Mesodermal cell (in vitro differentiated cells): ENCODE results near the gene MACF1.

Experiments used
- H3K27ac ChIP-seq: 2 replicates; pipeline ENCODE4 v1.7.0; 2013; ENCODE audit warnings: mild to moderate bottlenecking, low read depth, low read length, moderate library complexity; ENCODE audit not compliant: severe bottlenecking
- H3K36me3 ChIP-seq: 2 replicates; pipeline ENCODE4 v1.7.1; 2013; ENCODE audit warnings: mild to moderate bottlenecking, low read length, moderate library complexity; ENCODE audit not compliant: control insufficient read depth, insufficient read depth
- H3K4me1 ChIP-seq: one replicate; pipeline ENCODE4 v1.7.1; 2013; ENCODE audit warnings: mild to moderate bottlenecking, low read length; ENCODE audit not compliant: insufficient read depth, control insufficient read depth, poor library complexity, severe bottlenecking
- H3K4me3 ChIP-seq: 2 replicates; pipeline ENCODE4 v1.7.0; 2013; ENCODE audit warnings: low read length, control low read depth, mild to moderate bottlenecking; ENCODE audit not compliant: insufficient read depth, poor library complexity, severe bottlenecking; ENCODE audit errors: extremely low read depth
- H3K9me3 ChIP-seq: 2 replicates; pipeline ENCODE4 v1.7.1; 2013; ENCODE audit warnings: mild to moderate bottlenecking, low read length, moderate library complexity; ENCODE audit not compliant: control insufficient read depth
- WGBS, 2 experiments: methylation state at CpG; one replicate each; pipeline ENCODE4 v1.1.5; 2013; ENCODE audit warnings: missing lambda C conversion rate in 2 of 2; ENCODE audit not compliant: insufficient coverage in 2 of 2; 5-methylcytosine and 5-hydroxymethylcytosine counted together

Gene MACF1

GRCh38 chr1:39422614-39423013 lies 218.1 kb downstream of the MACF1 start:
- H3K36me3 ChIP-seq, result peaks cover 88% of the 10 kb centered on the region
- H3K4me3 ChIP-seq, result no peak overlapping the region
- H3K27ac ChIP-seq, result no peak overlapping the region
- H3K9me3 ChIP-seq, result no peaks in the 10 kb centered on the region
- WGBS, 2 experiments, result 98 to 100% methylated on average over 2 to 4 of the region's 4 CpGs
- no peaks in the 10 kb centered on the region for H3K4me1 ChIP-seq

GRCh38 chr1:39425151-39425550 lies 220.7 kb downstream of the MACF1 start:
- Histone ChIP-seq H3K4me1 (peaks cover 6% of the 10 kb centered on the region), H3K36me3 (peaks cover 88% of the 10 kb centered on the region), H3K4me3 (no peak overlapping the region), H3K27ac (no peak overlapping the region), H3K9me3 (no peaks in the 10 kb centered on the region)
- WGBS, 2 experiments, result 100% methylated on average over 1 of the region's 3 CpGs

GRCh38 chr1:39425634-39426033 lies 221.1 kb downstream of the MACF1 start:
- H3K4me1 ChIP-seq, result peaks cover 6% of the 10 kb centered on the region
- H3K27ac ChIP-seq, result no peak overlapping the region
- H3K9me3 ChIP-seq, result no peaks in the 10 kb centered on the region
- peaks cover 88% of the 10 kb centered on the region for H3K36me3 ChIP-seq
- no peak overlapping the region for H3K4me3 ChIP-seq

- H3K36me3 ChIP-seq, result peaks cover 88% of the 10 kb centered on the region
- no peak overlapping the region for H3K27ac ChIP-seq
- WGBS, 2 experiments, result 100% methylated on average over 1 of the region's 1 CpG; no CpG with 5 or more reads in 1 of the 2 experiments
- no peak overlapping the region for H3K4me3 ChIP-seq
- H3K9me3 ChIP-seq, result no peaks in the 10 kb centered on the region
- H3K4me1 ChIP-seq, result peaks cover 6% of the 10 kb centered on the region
These were observed 221.9 kb downstream of the MACF1 start for GRCh38 chr1:39426346-39426745.

GRCh38 chr1:39427374-39427773 lies 222.9 kb downstream of the MACF1 start:
- WGBS, 2 experiments, result 100% methylated on average over 1 of the region's 1 CpG
- no peaks in the 10 kb centered on the region for H3K9me3 ChIP-seq
- no peak overlapping the region for H3K4me3 ChIP-seq
- no peak overlapping the region for H3K27ac ChIP-seq
- peaks cover 6% of the 10 kb centered on the region for H3K4me1 ChIP-seq
- H3K36me3 ChIP-seq, result peaks cover 88% of the 10 kb centered on the region

GRCh38 chr1:39427912-39428311 lies 223.4 kb downstream of the MACF1 start:
- Histone ChIP-seq H3K9me3 (no peaks in the 10 kb centered on the region), H3K4me1 (peaks cover 6% of the 10 kb centered on the region), H3K27ac (no peak overlapping the region), H3K36me3 (peaks cover 86% of the 10 kb centered on the region), H3K4me3 (no peak overlapping the region)
- WGBS, 2 experiments, result 86 to 94% methylated on average over 4 of the region's 4 CpGs

- Histone ChIP-seq H3K36me3 (peaks cover 92% of the 10 kb centered on the region), H3K9me3 (no peaks in the 10 kb centered on the region), H3K4me3 (no peak overlapping the region), H3K27ac (no peak overlapping the region), H3K4me1 (peaks cover 6% of the 10 kb centered on the region)
- WGBS, 2 experiments, result no CpG with 5 or more reads among the region's 5 CpGs
These were observed 227.4 kb downstream of the MACF1 start for GRCh38 chr1:39431927-39432326.

GRCh38 chr1:39434797-39435395 lies 230.4 kb downstream of the MACF1 start:
- peak overlapping the region; percentile 18 for H3K27ac ChIP-seq
- H3K4me3 ChIP-seq, result no peak overlapping the region
- H3K4me1 ChIP-seq, result no peaks in the 10 kb centered on the region
- H3K36me3 ChIP-seq, result peaks cover 95% of the 10 kb centered on the region
- no peaks in the 10 kb centered on the region for H3K9me3 ChIP-seq
- 86 to 96% methylated on average over 1 to 2 of the region's 3 CpGs for whole genome bisulfite sequencing, 2 experiments

- H3K36me3 ChIP-seq, result peaks cover 96% of the 10 kb centered on the region
These were observed 231.1 kb downstream of the MACF1 start for GRCh38 chr1:39435597-39435996.

GRCh38 chr1:39436842-39437241 lies 232.3 kb downstream of the MACF1 start:
- no peaks in the 10 kb centered on the region for H3K9me3 ChIP-seq
- 90% methylated on average over 2 of the region's 3 CpGs for WGBS, 2 experiments
- no peak overlapping the region for H3K27ac ChIP-seq
- no peaks in the 10 kb centered on the region for H3K4me1 ChIP-seq
- peaks cover 96% of the 10 kb centered on the region for H3K36me3 ChIP-seq
- no peak overlapping the region for H3K4me3 ChIP-seq

More at GRCh38 chr1:39435597-39435996, 231.1 kb downstream of the MACF1 start:
- no peaks in the 10 kb centered on the region for H3K4me1 ChIP-seq
- 99 to 100% methylated on average over 3 to 5 of the region's 5 CpGs for WGBS, 2 experiments
- H3K27ac ChIP-seq, result no peak overlapping the region
- H3K4me3 ChIP-seq, result no peak overlapping the region
- H3K9me3 ChIP-seq, result no peaks in the 10 kb centered on the region

- WGBS, 2 experiments, result 100% methylated on average over 1 of the region's 2 CpGs
- no peaks in the 10 kb centered on the region for H3K9me3 ChIP-seq
- H3K36me3 ChIP-seq, result peaks cover 98% of the 10 kb centered on the region
- no peaks in the 10 kb centered on the region for H3K4me1 ChIP-seq
- no peak overlapping the region for H3K27ac ChIP-seq
- H3K4me3 ChIP-seq, result no peak overlapping the region
These were observed 233.5 kb downstream of the MACF1 start for GRCh38 chr1:39438042-39438441.
